Mononuclear cell (primary cell): ENCODE measurements around the gene ECM1. TPM values are rescaled to one million over a fixed set of nuclear protein-coding genes. Genes with fewer than 3 reads are reported as not detected.

Experiments used
- H3K27me3 ChIP-seq: 2 replicates; pipeline ENCODE4 v1.6.0; 2011; ENCODE audit warnings: low read length, control low read depth; ENCODE audit not compliant: insufficient read depth
- H3K4me1 ChIP-seq: 2 replicates; pipeline ENCODE4 v1.5.1; 2011; ENCODE audit warnings: mild to moderate bottlenecking, low read length, control low read depth; ENCODE audit not compliant: insufficient read depth
- H3K4me3 ChIP-seq: 2 replicates; pipeline ENCODE4 v1.5.1; 2011; ENCODE audit warnings: mild to moderate bottlenecking, low read length, moderate library complexity
- H3K9me3 ChIP-seq: 2 replicates; pipeline ENCODE4 v1.5.1; 2011; ENCODE audit warnings: low read depth, mild to moderate bottlenecking, control low read depth, low read length
- total RNA-seq: library from RNA; depleted of rRNA; stranded (reverse); fragments of >200 nt; gene quantifications from one replicate; pipeline ENCODE4 v1.2.3, GENCODE V29; 2012

The ECM1 gene
- total RNA-seq, 1 donor, result 0.21 TPM

DNA sequence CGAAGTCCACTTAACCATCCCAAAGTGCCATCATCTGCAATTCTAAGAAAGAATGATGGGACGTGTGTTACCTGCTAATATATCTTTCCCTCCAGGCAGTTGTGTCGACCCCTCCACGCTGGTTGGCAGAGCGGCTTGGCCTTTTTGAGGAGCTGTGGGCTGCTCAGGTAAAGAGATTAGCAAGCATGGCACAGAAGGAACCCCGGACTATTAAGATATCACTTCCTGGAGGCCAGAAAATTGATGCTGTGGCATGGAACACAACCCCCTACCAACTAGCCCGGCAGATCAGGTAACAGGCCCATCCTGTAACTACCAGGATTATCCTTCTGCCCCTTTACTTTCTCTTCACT lies 20.2 kb upstream of the ECM1 start:
- peak overlapping the region; percentile 86 for H3K4me3 ChIP-seq

DNA sequence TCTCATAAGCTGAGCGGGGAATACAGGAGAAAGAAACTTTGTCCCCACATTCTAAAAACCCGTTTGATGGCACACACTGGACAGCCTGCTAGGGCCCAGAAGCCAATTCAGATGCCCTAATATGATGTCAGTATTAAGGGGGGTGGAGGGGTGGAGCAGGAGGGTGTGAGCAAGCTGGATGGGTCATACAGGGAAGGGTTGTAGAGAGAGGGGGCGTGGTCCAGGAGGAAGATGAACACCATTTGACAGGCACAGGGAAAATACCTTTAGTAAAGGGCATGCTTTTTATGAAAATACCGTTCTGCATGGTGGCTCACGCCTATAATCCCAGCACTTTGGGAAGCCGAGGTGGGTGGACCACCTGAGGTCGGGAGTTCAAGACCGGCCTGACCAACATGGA lies 14.7 kb upstream of the ECM1 start:
- Histone ChIP-seq H3K9me3 (no peaks in the 10 kb centered on the region), H3K4me3 (no peak overlapping the region), H3K27me3 (no peaks in the 10 kb centered on the region), H3K4me1 (peaks cover 1% of the 10 kb centered on the region)

More for the DNA sequence above, 20.2 kb upstream of the ECM1 start:
- Histone ChIP-seq H3K9me3 (no peaks in the 10 kb centered on the region), H3K4me1 (peaks cover 9% of the 10 kb centered on the region), H3K27me3 (no peaks in the 10 kb centered on the region)

DNA sequence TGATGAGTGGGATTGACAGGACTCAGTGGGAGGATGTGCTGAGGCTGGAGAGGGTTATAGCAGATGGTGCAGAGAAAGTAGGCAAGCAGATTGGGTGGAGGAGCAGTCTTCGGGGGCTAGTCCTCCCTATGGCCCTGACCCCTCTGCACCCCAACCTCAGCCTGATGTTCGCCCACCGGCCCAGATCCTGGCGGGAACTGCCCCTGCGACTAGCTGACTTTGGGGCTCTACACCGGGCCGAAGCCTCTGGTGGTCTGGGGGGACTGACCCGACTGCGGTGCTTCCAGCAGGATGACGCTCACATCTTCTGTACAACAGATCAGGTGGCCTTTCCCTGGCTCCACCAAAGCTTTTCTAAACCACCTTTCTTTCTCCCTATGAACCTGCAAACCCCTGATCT lies 9.6 kb upstream of the ECM1 start:
- Histone ChIP-seq H3K4me3 (no peak overlapping the region), H3K4me1 (no peaks in the 10 kb centered on the region), H3K27me3 (no peaks in the 10 kb centered on the region), H3K9me3 (no peaks in the 10 kb centered on the region)

DNA sequence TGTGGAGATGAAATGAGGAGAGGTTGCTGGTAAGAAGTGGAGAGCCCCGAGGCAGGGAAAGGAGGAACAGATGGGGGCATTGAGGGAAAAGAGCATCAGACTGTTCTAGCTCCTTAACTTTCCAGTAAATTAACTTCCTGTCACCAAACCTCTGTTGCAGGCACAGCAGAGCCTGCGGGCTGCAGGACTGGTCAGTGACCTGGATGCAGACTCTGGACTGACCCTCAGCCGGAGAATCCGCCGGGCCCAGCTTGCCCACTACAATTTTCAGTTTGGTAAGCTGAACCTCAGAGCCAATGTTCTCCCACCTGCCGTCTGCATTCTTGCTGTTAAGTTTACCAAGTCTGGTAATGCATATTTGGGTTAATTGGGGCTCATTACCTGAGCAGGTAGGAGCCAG lies 2.5 kb upstream of the ECM1 start:
- no peaks in the 10 kb centered on the region for H3K27me3 ChIP-seq
- H3K4me1 ChIP-seq, result peaks cover 7% of the 10 kb centered on the region
- no peak overlapping the region for H3K4me3 ChIP-seq
- no peaks in the 10 kb centered on the region for H3K9me3 ChIP-seq

DNA sequence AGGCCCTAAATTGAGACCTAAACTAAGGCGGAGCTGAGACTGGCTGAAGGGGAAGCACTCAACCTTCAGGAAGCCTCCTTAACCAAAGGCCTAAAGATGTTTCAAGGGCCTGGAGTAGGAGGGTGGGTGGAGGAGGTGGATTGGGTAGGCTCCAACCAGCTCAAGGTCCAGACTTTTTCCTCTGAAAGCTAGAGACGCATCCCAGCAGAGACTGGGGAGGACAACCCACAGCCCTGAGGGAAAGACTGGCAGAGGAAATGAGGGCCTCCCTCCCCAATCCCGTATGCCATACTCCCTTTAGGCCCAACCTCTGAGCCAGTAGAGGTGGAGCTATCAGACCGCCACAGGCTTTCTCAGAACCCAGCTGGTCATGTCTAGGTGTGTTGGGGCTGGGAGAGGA lies 1.1 kb downstream of the ECM1 start:
- H3K4me3 ChIP-seq, result no peak overlapping the region
- H3K27me3 ChIP-seq, result no peaks in the 10 kb centered on the region
- no peaks in the 10 kb centered on the region for H3K9me3 ChIP-seq

DNA sequence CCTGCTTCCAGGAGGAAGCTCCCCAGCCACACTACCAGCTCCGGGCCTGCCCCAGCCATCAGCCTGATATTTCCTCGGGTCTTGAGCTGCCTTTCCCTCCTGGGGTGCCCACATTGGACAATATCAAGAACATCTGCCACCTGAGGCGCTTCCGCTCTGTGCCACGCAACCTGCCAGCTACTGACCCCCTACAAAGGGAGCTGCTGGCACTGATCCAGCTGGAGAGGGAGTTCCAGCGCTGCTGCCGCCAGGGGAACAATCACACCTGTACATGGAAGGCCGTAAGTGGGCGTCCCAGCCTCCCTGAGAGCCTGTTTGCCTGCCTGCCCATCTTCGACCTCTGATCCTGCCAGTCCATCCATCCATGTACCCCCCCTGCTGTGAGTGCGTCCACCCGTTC lies 3.6 kb downstream of the ECM1 start:
- no peaks in the 10 kb centered on the region for H3K9me3 ChIP-seq
- no peaks in the 10 kb centered on the region for H3K27me3 ChIP-seq
- H3K4me3 ChIP-seq, result no peak overlapping the region
- peaks cover 20% of the 10 kb centered on the region for H3K4me1 ChIP-seq

More for the DNA sequence above, 1.1 kb downstream of the ECM1 start:
- peaks cover 7% of the 10 kb centered on the region for H3K4me1 ChIP-seq

DNA sequence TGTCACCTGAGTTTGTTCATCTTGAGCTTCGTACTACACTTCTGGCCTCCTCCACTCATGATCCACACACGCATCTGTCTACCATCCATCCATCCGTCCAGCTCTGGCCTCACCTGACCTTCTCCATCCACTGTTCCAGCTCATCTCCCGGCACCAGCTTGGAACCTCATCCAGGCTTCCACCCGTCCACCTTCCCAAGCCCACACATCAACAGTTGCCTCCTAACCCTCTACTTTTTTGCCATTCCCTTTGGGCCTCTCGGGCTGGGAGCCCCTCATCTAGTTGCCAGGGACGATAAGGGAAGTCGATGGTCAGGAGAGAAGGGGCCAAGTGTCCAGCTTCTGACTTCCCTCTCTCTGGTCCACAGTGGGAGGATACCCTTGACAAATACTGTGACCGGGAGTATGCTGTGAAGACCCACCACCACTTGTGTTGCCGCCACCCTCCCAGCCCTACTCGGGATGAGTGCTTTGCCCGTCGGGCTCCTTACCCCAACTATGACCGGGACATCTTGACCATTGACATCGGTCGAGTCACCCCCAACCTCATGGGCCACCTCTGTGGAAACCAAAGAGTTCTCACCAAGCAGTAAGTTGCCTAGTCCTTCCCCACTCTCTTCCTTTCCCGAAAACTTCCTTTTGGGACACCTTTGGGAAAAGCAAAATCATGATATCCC lies 4.2 kb downstream of the ECM1 start:
- no peaks in the 10 kb centered on the region for H3K9me3 ChIP-seq
- no peak overlapping the region for H3K4me3 ChIP-seq
- no peaks in the 10 kb centered on the region for H3K27me3 ChIP-seq
- H3K4me1 ChIP-seq, result peaks cover 26% of the 10 kb centered on the region

DNA sequence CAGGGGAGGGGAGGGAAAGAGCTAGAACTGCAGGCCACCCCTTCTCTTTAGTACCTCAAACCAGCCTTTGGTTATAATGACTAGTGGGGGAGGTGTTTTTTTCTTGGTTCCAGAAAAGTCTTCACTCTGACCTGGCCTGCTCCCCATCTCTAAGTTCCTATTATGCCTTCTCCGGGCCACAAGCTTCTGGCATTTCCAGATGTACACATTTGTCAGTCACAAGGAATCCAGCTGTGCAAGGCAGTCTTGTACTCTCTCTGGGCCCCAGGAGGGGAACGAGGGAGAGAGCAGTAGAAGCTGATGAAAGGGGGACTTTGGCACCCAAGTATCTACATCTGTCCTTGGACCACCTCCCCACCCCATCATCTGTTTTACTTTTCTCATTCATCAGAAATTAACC lies 4.9 kb downstream of the ECM1 start:
- peaks cover 27% of the 10 kb centered on the region for H3K4me1 ChIP-seq

DNA sequence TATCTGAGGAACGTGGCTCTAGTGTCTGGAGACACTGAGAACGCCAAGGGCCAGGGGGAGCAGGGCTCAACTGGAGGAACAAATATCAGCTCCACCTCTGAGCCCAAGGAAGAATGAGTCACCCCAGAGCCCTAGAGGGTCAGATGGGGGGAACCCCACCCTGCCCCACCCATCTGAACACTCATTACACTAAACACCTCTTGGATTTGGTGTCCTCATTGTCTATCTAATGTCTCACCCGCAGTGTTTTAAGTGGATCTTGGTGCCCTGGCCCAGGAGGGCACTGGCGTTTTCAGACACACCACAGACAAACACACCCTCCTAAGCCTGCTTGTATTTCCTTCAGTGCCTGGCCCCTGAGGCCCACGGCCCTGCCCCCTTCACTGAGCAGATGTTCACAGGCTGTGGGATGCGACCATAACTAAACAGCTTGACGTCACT lies 5.5 kb downstream of the ECM1 start:
- Histone ChIP-seq H3K4me1 (peaks cover 22% of the 10 kb centered on the region), H3K27me3 (no peaks in the 10 kb centered on the region), H3K4me3 (no peak overlapping the region), H3K9me3 (no peaks in the 10 kb centered on the region)

More for the DNA sequence above, 4.9 kb downstream of the ECM1 start:
- no peaks in the 10 kb centered on the region for H3K9me3 ChIP-seq
- no peak overlapping the region for H3K4me3 ChIP-seq
- H3K27me3 ChIP-seq, result no peaks in the 10 kb centered on the region

DNA sequence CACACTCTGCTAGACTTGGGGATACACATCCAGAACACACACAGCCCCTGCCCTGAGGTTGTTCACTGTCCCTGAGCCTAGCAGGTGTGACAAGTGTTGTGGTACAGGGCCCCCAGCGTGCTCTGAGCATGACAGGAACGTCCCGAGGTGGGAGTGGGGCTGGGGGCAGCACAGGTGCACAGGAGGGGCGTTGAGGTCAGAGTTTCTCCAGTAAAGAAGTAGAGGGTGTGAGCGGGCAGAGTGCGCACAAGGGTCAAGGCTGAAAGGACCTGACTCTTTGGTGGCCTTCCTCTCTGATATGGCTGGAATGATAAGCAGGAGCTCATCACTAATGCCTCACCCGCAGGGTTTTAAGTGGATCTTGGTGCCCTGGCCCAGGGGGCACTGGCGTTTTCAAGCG lies 6.4 kb downstream of the ECM1 start:
- no peaks in the 10 kb centered on the region for H3K9me3 ChIP-seq
- no peaks in the 10 kb centered on the region for H3K27me3 ChIP-seq
- peaks cover 20% of the 10 kb centered on the region for H3K4me1 ChIP-seq
- no peak overlapping the region for H3K4me3 ChIP-seq

DNA sequence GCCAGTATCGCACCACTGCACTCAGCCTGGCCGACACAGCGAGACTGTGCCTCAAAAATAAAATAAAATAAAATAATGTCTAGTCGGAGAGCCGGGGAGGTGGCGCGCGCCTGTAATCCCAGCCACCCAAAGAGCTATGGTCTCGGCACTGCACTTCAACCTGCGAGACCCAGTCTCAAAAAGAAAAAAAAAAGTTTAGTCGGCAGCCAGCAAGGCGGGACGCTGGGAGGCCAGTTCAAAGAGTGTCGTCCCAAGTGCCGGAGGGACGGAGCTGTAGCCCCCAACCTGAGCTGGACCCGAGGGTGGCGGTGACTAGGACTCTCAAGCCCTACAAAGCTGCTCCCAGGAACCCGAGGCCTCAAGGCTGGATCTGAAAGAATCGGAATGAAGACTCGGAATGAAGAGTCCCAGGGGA lies 7.0 kb downstream of the ECM1 start:
- Histone ChIP-seq H3K9me3 (no peaks in the 10 kb centered on the region), H3K4me3 (peak overlapping the region; percentile 52), H3K27me3 (no peaks in the 10 kb centered on the region), H3K4me1 (peaks cover 20% of the 10 kb centered on the region)

DNA sequence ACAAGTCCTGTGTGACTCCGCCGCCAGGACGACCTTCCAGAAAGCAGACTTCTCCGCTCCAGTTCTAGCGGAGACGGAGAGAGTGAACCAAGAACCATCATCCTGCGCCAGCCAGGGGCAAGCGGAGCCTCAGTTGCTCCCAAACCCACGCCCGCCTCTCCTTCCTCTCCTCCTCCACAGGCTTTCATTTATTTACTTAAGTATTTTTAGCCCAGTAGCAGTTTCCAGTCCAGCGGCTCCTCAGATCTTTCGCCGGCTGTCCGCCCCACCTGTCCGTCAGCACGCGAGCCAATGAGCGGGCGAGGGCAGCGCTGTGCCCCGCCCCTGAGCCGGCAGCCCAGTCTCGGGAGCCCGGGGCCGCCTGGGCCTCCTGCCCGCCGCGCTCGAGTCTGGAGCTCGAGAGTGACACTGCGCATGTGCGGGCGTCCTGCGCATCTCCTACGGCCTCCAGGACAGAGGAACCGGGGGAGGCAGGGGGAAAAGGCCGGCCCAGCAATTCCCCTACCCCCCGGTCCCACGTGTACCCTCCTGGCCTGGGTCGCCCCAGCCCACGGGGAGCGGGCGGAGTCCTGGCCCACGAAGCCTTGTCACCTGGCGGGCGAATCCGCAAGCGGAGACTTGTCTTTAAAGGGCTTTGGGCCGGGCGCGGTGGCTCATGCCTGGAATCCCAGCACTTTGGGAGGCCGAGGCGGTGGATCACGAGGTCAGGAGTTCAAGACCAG lies 7.6 kb downstream of the ECM1 start, which contains the start of gene FALEC:
Gene FALEC (plus strand): TSS at position 425 of the 722 bp plus-strand sequence.
- Histone ChIP-seq H3K4me3 (peak within 1 kb of the TSS; percentile 52), H3K27me3 (no peaks in the 10 kb centered on the region), H3K4me1 (peaks cover 20% of the 10 kb centered on the region), H3K9me3 (no peaks in the 10 kb centered on the region)

DNA sequence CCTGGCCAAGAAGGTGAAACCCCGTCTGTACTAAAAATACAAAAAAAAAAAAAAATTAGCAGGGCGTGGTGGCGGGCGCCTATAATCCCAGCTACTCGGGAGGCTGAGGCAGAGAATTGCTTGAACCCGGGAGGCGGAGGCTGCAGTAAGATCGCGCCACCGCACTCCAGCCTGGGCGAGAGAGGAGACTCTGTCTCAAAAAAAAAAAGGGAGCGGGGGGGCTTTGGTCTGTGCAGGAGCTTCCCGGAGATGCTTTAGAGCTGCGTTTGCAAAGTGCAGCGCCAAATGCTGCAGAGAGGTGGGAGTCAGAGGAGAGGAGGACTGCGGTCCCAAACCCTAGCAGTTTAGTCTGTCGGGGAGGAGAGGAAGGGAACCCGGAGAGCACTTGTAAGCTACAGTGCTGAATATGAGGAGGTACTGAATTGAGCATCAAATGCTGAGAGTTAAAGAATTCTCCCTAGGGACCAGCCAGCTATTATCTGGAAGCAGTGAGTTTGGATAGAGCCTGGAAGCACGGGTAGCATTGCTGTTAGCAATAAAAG lies 8.2 kb downstream of the ECM1 start:
- peak overlapping the region; percentile 52 for H3K4me3 ChIP-seq
- no peaks in the 10 kb centered on the region for H3K27me3 ChIP-seq
- H3K4me1 ChIP-seq, result peaks cover 20% of the 10 kb centered on the region
- H3K9me3 ChIP-seq, result no peaks in the 10 kb centered on the region

DNA sequence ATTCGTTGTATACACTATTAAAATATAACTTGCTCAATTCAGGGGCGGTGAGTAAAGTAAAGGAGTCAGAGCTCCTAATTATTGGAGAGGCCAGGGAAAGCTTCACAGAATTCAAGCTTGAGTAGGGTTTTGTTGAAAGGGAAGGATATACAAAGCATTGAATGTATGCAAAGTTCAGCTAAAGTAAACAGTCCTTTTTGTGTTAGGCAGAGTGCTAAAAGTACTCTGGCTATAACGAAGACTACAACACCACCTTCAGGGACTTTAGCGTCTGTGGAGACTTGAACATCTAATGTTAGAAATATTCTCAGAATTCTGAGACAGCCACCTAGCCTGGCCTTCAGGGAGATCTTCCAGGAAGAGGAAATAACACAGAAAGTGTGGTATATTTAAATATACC lies 8.7 kb downstream of the ECM1 start:
- Histone ChIP-seq H3K4me3 (no peak overlapping the region), H3K27me3 (no peaks in the 10 kb centered on the region), H3K9me3 (no peaks in the 10 kb centered on the region), H3K4me1 (peaks cover 20% of the 10 kb centered on the region)

DNA sequence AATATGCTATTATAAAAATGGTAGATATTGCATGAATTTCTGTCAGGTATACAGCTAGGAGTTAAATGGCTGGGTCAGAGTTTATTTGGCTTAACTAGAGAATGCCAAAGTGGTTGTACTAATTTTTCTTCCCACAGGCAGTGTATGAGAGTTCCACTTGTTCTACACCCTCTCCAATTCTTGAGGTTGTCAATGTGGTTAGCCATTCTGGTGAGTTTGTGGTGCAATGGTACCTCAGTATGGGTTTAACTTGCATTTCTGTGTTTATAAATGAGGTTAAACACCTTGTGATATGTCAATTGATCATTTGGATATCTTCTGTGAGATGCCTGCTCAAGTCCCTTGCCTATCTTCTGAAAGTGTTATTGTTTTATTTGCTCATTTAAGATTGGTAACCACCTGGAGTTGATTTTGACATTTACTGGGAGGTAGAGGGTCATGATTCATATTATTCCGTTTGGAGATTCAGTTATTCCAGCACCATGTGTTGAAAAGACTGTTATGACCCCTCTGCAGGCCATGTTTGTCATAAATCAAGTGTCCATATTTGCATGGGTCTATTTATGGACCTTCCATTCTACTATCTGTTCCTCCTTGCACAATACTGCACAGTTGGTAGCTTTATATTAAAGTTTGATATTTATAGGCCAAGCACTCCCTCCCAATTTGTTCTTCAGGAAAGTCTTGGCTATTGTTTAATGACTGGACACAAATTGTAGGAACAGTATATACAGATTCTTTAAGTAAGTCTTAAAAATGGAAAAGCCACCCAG lies 13.5 kb downstream of the ECM1 start:
- H3K4me1 ChIP-seq, result peaks cover 8% of the 10 kb centered on the region
- no peaks in the 10 kb centered on the region for H3K9me3 ChIP-seq
- no peak overlapping the region for H3K4me3 ChIP-seq
- H3K27me3 ChIP-seq, result no peaks in the 10 kb centered on the region
